GM20431 (cell line): ENCODE results near the gene CWC27.

ENCODE experiments used
- in situ Hi-C: fragments of 300-500 bp; cut with MseI, MboI; formaldehyde crosslinking; loops from one replicate; pipeline ENCODE4 v1.15.0; 2020; ENCODE audit warnings: low sequenced_read_pairs; ENCODE audit not compliant: unreplicated experiment

The CWC27 gene

GRCh38 chr5:64834037-64834436, 65.3 kb downstream of the CWC27 start:
- in situ Hi-C loops = no loop called here

GRCh38 chr5:64834611-64835010, 65.9 kb downstream of the CWC27 start:
- in situ Hi-C loops = no loop called here

GRCh38 chr5:64835266-64835665, 66.5 kb downstream of the CWC27 start:
- in situ Hi-C loops = no loop called here

- in situ Hi-C loops = no loop called here
Measured at GRCh38 chr5:64836190-64836755, 67.5 kb downstream of the CWC27 start.

GRCh38 chr5:64836786-64837185, 68.1 kb downstream of the CWC27 start:
- in situ Hi-C loops = no loop called here

GRCh38 chr5:64838376-64838775, 69.6 kb downstream of the CWC27 start:
- in situ Hi-C loops = no loop called here

- in situ Hi-C loops = no loop called here
Measured at GRCh38 chr5:64838803-64839202, 70.1 kb downstream of the CWC27 start.

GRCh38 chr5:64839936-64840335, 71.2 kb downstream of the CWC27 start:
- in situ Hi-C loops = no loop called here

- in situ Hi-C loops = no loop called here
Measured at GRCh38 chr5:64840958-64841357, 72.2 kb downstream of the CWC27 start.

- in situ Hi-C loops = no loop called here
Measured at GRCh38 chr5:64853777-64854176, 85.0 kb downstream of the CWC27 start.

- in situ Hi-C loops = no loop called here
Measured at GRCh38 chr5:64854855-64855254, 86.1 kb downstream of the CWC27 start.

GRCh38 chr5:64859881-64860280, 91.2 kb downstream of the CWC27 start:
- in situ Hi-C loops = no loop called here

GRCh38 chr5:64861281-64861680, 92.6 kb downstream of the CWC27 start:
- in situ Hi-C loops = no loop called here

- in situ Hi-C loops = no loop called here
Measured at GRCh38 chr5:64864171-64864570, 95.4 kb downstream of the CWC27 start.

- in situ Hi-C loops = no loop called here
Measured at GRCh38 chr5:64865662-64866061, 96.9 kb downstream of the CWC27 start.

GRCh38 chr5:64869419-64869818, 100.7 kb downstream of the CWC27 start:
- in situ Hi-C loops = no loop called here

- in situ Hi-C loops = no loop called here
Measured at GRCh38 chr5:64872044-64872443, 103.3 kb downstream of the CWC27 start.

GRCh38 chr5:64873441-64873840, 104.7 kb downstream of the CWC27 start:
- in situ Hi-C loops = no loop called here

- in situ Hi-C loops = no loop called here
Measured at GRCh38 chr5:64874753-64875152, 106.0 kb downstream of the CWC27 start.

- in situ Hi-C loops = no loop called here
Measured at GRCh38 chr5:64876203-64876602, 107.5 kb downstream of the CWC27 start.

- in situ Hi-C loops = no loop called here
Measured at GRCh38 chr5:64880821-64881220, 112.1 kb downstream of the CWC27 start.

GRCh38 chr5:64883912-64884311, 115.2 kb downstream of the CWC27 start:
- in situ Hi-C loops = no loop called here

GRCh38 chr5:64884541-64884940, 115.8 kb downstream of the CWC27 start:
- in situ Hi-C loops = no loop called here
